Common myeloid progenitor, CD34-positive (primary cell): ENCODE data around the gene ARL14EP. TPM values are rescaled to one million over a fixed set of nuclear protein-coding genes. Genes with fewer than 3 reads are reported as not detected.

Experiments used
- CTCF ChIA-PET: fragments of 350-600 bp; sonication (Branson Sonifier 250); formaldehyde crosslinking; loops from one replicate; lab custom pipeline; 2021; ENCODE audit warnings: antibody characterized with exemption; lab: Charles Lee
- POLR2A ChIA-PET: fragments of 350-600 bp; sonication (Branson Sonifier 250); formaldehyde crosslinking; loops from one replicate; lab custom pipeline; 2021; ENCODE audit warnings: antibody characterized with exemption; lab: Charles Lee
- DNase-seq, 3 donors: peaks; one replicate each; pipeline versions ENCODE4 v3.0.0 to v3.0.0-alpha.2; 2013
- H3K27ac ChIP-seq, 2 experiments: 1 replicate in 1 of 2; 2 replicates in 1 of 2; pipeline ENCODE4 v1.7.0; 2013; ENCODE audit warnings: inconsistent platforms in 2 of 2, low read length in 2 of 2, mild to moderate bottlenecking in 2 of 2, low read depth in 1 of 2, moderate library complexity in 1 of 2; ENCODE audit not compliant: severe bottlenecking in 2 of 2, insufficient read depth in 1 of 2, poor library complexity in 1 of 2
- H3K27me3 ChIP-seq, 5 experiments: replicated peaks in 2 of 5; 1 replicate in 3 of 5; 2 replicates in 2 of 5; pipeline versions ENCODE4 v1.6.1 to v1.7.0; 2013; ENCODE audit warnings: low read length in 4 of 5, mild to moderate bottlenecking in 2 of 5, moderate library complexity in 2 of 5, inconsistent platforms in 1 of 5; ENCODE audit not compliant: insufficient read depth in 5 of 5, control insufficient read depth in 4 of 5
- H3K36me3 ChIP-seq, 4 experiments: 1 replicate in 2 of 4; 2 replicates in 2 of 4; pipeline versions ENCODE4 v1.6.1 to v1.7.0; 2013; ENCODE audit warnings: low read length in 3 of 4, control low read depth in 1 of 4, mild to moderate bottlenecking in 1 of 4; ENCODE audit not compliant: control insufficient read depth in 4 of 4, insufficient read depth in 4 of 4
- H3K4me1 ChIP-seq, 4 experiments: 1 replicate in 3 of 4; 2 replicates in 1 of 4; pipeline versions ENCODE4 v1.6.1 to v1.7.1; 2013; ENCODE audit warnings: low read length in 3 of 4, mild to moderate bottlenecking in 3 of 4, control low read depth in 1 of 4, inconsistent platforms in 1 of 4, moderate library complexity in 1 of 4; ENCODE audit not compliant: control insufficient read depth in 4 of 4, insufficient read depth in 4 of 4; ENCODE audit errors: control extremely low read depth in 1 of 4
- H3K4me3 ChIP-seq, 7 experiments: 1 replicate in 4 of 7; 2 replicates in 3 of 7; pipeline versions ENCODE4 v1.5.1 to v1.7.0; 2013; ENCODE audit warnings: mild to moderate bottlenecking in 7 of 7, low read length in 6 of 7, moderate library complexity in 6 of 7, inconsistent platforms in 2 of 7, low read depth in 2 of 7, control low read depth in 1 of 7; ENCODE audit not compliant: insufficient read depth in 4 of 7, control insufficient read depth in 1 of 7; ENCODE audit errors: extremely low read depth in 1 of 7
- H3K9me3 ChIP-seq, 5 experiments: 1 replicate in 4 of 5; 2 replicates in 1 of 5; pipeline versions ENCODE4 v1.6.1 to v1.7.1; 2013; ENCODE audit warnings: low read length in 4 of 5, mild to moderate bottlenecking in 2 of 5, inconsistent platforms in 1 of 5, low read depth in 1 of 5, moderate library complexity in 1 of 5; ENCODE audit not compliant: control insufficient read depth in 4 of 5, insufficient read depth in 2 of 5; ENCODE audit errors: control extremely low read depth in 1 of 5
- WGBS: methylation state at CpG from one replicate; pipeline ENCODE4 v1.1.5; 2013; ENCODE audit not compliant: insufficient coverage; 5-methylcytosine and 5-hydroxymethylcytosine counted together
- polyA plus RNA-seq: library from polyadenylated mRNA; unstranded; fragments of 120-200 nt; gene quantifications from one replicate; pipeline ENCODE4 v1.2.1, GENCODE V29; 2013

ARL14EP gene
- 47.9 TPM for polyA plus RNA-seq

DNA sequence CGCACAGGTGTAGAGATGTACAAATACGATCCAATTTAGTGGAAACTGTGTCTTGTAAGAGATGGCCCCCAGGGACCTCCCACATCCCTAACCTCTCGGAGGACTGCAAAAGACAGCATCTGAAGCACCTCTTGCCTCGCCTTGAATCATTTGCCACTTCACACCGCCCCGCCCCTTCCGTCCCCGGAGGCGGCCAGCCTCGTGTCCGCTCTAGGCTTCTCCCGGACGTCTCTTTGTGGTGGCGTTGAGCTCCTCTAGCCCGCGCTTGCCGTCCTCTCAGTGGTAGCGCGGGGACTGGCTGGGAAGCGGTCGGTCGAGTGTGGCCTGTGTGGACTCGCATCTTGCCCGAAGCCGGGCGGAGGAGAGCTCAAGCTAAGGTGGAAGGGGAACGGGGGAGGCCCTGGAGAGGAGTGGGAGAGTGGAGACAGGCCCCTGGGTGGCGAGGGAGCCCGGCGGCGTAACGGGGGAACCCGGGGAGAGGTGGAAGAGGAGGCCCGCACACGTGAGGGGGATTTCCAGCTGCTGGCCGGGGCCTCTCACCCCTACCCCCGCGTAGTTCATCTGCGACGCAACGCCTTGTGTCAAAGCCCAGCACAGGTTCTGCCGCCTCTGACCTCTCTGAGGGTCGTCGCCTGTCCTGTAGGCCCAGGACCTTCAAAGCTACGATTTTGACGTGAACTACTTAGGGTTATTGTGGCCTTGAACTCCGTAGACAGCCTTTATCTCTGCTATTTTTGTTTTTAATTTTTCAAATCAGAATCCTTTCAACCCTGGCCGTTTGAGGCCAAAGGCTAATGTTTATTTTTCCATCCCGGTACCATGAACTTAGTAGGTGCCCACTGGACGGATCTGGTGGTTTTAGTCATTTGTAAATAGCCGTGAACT is at the start of gene ARL14EP:
Gene ARL14EP (plus strand): TSS at position 279 of the 885 bp plus-strand sequence. CDS start 7,845 bp downstream, outside the sequence.
- under 1% methylated on average over 50 of the region's 51 CpGs for WGBS
- POLR2A ChIA-PET = no interaction called here
- Histone ChIP-seq H3K27me3 (peaks cover 0 to 2% (median 0%) of the 10 kb centered on the region in 5 experiments), H3K36me3 (peaks cover 0 to 3% (median under 1%) of the 10 kb centered on the region in 4 experiments), H3K4me3 (peak within 1 kb of the TSS; percentile 60 to 86 (median 73)), H3K4me1 (peaks cover 21 to 47% (median 34%) of the 10 kb centered on the region in 4 experiments), H3K9me3 (no peaks in the 10 kb centered on the region), H3K27ac (peak within 1 kb of the TSS; percentile 98 to 99)
- DNase-seq = peak; percentile 94 to 97 (median 96)
- CTCF ChIA-PET = interaction anchor here (0.7 to 2.0 kb wide), 4 partner anchors 8 to 1684 kb away, joined by 3 to 7 read pairs (median 3); no protein-coding TSS in a partner anchor

DNA sequence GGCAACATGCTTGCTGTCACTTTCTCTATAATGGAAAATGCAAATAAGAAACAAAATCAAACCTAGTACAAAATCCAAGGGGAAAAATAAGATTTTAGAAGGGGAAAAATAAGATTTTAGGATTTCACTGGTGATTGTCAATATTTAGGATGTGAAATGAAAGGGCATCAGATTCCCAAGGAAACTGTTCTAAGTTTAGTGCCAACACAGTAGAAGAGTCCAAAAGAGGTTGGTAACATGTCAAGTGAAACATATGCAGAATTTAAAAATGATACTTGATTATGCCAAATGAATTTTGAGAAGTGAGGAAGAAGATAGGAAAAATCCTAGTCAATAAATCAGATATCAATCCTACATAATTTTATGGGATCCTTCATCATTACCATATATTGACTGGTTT is 45.7 kb upstream of the ARL14EP start:
- POLR2A ChIA-PET = no interaction called here
- CTCF ChIA-PET = no interaction called here
- no peaks in the 10 kb centered on the region for H3K36me3 ChIP-seq

DNA sequence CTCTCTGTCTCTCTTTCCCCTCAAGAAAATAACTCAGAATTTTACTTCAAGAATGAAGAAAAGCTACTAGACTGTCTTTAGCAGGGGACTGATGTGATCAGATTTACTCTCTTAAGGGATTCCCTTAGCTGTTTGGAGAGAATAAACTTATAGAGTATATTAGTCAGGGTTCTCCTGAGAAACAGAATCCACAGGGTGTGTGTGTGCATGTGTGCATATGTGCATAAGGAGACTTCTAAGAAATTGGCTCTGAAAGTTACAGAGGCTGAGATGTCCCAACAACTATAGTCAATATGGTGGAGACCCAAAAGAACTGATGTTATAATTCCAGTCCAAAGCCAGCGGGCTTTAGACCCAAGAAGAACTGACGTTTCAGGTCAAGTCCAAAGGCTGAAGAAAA is 43.1 kb upstream of the ARL14EP start:
- POLR2A ChIA-PET = interaction anchor here (0.6 kb wide), 1 partner anchor 865 kb away, joined by 3 read pairs; no protein-coding TSS in a partner anchor
- CTCF ChIA-PET = no interaction called here

More for the DNA sequence above, 45.7 kb upstream of the ARL14EP start:
- no peak for DNase-seq
- H3K9me3 ChIP-seq = no peaks in the 10 kb centered on the region
- no peaks in the 10 kb centered on the region for H3K27me3 ChIP-seq
- no peak overlapping the region for H3K27ac ChIP-seq
- no peak overlapping the region for H3K4me3 ChIP-seq
- peaks cover 6 to 10% (median 9%) of the 10 kb centered on the region in 4 experiments for H3K4me1 ChIP-seq

DNA sequence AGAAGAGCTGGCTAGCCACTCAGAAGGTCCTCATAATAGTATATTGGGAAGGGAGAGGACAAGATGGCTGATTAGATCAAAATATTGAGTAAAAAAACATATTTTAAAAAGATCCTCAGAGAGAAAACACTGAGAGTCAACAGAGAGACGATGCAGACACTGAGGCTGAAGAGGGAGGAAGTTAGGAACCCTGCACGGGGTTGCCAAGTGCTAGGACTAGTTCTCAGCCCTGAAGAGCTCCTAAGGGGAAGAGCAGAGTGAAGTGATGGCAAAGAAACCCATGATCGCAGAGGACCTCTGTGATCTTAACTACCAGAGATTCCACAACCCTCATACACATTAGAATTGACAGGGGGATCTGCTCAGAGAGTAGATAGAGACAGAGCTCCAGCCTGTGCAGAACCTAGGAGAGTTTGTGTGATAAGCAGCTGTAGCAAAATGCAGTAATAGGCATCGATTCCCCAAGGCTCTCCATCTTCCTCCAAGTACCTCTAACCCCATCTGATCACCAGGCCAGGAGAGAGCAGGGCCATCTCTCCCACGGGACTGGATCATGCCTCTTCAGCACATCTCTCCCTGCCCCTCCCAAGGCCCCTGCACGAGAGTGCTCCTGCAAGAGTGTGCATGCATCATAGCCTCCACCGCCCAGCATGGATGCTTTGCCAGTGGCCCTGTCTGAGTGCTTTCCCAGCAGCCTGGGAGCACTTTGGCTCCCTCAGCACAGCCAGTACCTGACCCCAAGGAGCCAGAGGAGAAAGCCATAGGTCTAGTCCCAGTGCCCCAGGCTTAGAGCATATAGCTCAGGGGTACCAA is 41.2 kb upstream of the ARL14EP start:
- Histone ChIP-seq H3K4me3 (peak overlapping the region in 3 of 7 experiments; percentile 26 to 34 (median 27)), H3K36me3 (no peaks in the 10 kb centered on the region), H3K4me1 (peaks cover 6 to 15% (median 12%) of the 10 kb centered on the region in 4 experiments), H3K27ac (no peak overlapping the region), H3K9me3 (no peaks in the 10 kb centered on the region), H3K27me3 (no peaks in the 10 kb centered on the region)
- POLR2A ChIA-PET = no interaction called here
- 66% methylated on average over 5 of the region's 7 CpGs for WGBS
- DNase-seq = no peak
- CTCF ChIA-PET = interaction anchor here (0.9 kb wide), 1 partner anchor 8 kb away, joined by 3 read pairs; no protein-coding TSS in a partner anchor

More for the DNA sequence above, 43.1 kb upstream of the ARL14EP start:
- DNase-seq = no peak
- H3K9me3 ChIP-seq = no peaks in the 10 kb centered on the region
- no peak overlapping the region for H3K4me3 ChIP-seq
- WGBS = 100% methylated on average over 2 of the region's 2 CpGs
- no peaks in the 10 kb centered on the region for H3K27me3 ChIP-seq
- no peak overlapping the region for H3K27ac ChIP-seq
- no peaks in the 10 kb centered on the region for H3K36me3 ChIP-seq
- peaks cover 6 to 15% (median 12%) of the 10 kb centered on the region in 4 experiments for H3K4me1 ChIP-seq

DNA sequence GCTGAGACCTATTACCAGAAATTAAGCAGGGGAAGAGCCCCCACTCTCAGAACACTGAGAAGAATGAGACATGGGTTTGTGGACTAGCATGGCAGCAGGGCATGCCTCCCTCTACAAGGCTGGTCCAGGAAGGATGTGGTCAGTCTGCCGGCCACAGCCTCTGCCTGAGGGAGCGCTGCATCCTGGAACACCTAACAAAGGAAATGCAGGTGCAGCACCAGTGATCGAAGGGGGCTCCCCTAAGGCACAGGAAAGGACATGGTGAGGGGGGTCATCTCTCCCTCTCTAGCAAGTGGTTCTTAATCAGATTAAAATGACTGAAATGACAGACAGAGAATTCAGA is 40.6 kb upstream of the ARL14EP start:
- Histone ChIP-seq H3K4me3 (peak overlapping the region in 3 of 7 experiments; percentile 26 to 34 (median 27)), H3K27ac (no peak overlapping the region), H3K27me3 (no peaks in the 10 kb centered on the region), H3K4me1 (peaks cover 6 to 15% (median 12%) of the 10 kb centered on the region in 4 experiments), H3K36me3 (no peaks in the 10 kb centered on the region), H3K9me3 (no peaks in the 10 kb centered on the region)
- ChIA-PET CTCF (interaction anchor here (0.9 kb wide), 1 partner anchor 9 kb away, joined by 3 read pairs; no protein-coding TSS in a partner anchor), POLR2A (no interaction called here)
- peak; percentile 2 to 60 (median 35) for DNase-seq
- WGBS = 0% methylated on average over 3 of the region's 3 CpGs

DNA sequence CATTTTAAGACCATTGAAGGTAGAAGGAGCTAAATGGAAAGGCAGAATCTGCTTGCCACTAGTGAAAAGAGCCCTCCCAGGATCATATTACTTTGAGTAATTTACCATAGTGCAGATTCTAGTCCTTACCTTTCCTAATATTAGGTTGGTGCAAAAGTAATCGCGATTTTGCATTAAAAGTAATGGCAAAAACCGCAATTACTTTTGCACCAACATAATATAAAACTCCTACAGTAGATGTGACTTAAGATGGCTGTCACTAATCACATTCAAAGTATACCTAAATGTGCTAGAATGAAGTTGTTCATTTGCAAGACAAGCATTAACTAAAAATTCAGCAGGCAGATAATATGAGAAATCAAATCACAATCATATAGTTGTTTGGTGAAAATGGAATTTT is 38.1 kb upstream of the ARL14EP start:
- no CpG with 5 or more reads among the region's 3 CpGs for WGBS
- CTCF ChIA-PET = no interaction called here
- H3K27ac ChIP-seq = no peak overlapping the region
- H3K4me1 ChIP-seq = peaks cover 6 to 15% (median 12%) of the 10 kb centered on the region in 4 experiments
- H3K36me3 ChIP-seq = no peaks in the 10 kb centered on the region
- no peaks in the 10 kb centered on the region for H3K9me3 ChIP-seq
- H3K4me3 ChIP-seq = no peak overlapping the region
- POLR2A ChIA-PET = no interaction called here
- H3K27me3 ChIP-seq = no peaks in the 10 kb centered on the region
- DNase-seq = no peak
